ENCODE results near the gene CACNA1D.

GRCh38 chr3:53800041-53800906 lies 305.9 kb downstream of the CACNA1D start:
- TF ChIP-seq POLR2A (IDR thresholded peaks at IDR 0.05; ENCODE audit: low read depth, low read length) (no peak), SPI1 (IDR thresholded peaks at IDR 0.05; ENCODE audit: low read depth, low read length) (no peak), POLR2AphosphoS5 (IDR thresholded peaks at IDR 0.05; ENCODE audit: low read depth, low read length) (no peak), TAF1 (IDR thresholded peaks at IDR 0.05; ENCODE audit: low read depth, low read length) (no peak), POU2F2 (IDR thresholded peaks at IDR 0.05; ENCODE audit: low read depth, low read length) (no peak), PAX5 (IDR thresholded peaks at IDR 0.05; ENCODE audit: insufficient read depth, low read length, severe bottlenecking) (no peak)
